Kidney (tissue), 14 donors: ENCODE results near the gene SEMA3E. TPM values are rescaled to one million over a fixed set of nuclear protein-coding genes. Genes with fewer than 3 reads are reported as not detected.

ENCODE experiments used
- DNase-seq, 5 donors: peaks; one replicate each; pipeline ENCODE4 v3.0.0-alpha.2; 2013 to 2020
- FAIRE-seq: peaks from 2 replicates; lab custom pipeline; 2012; peaks lifted over from hg19 to GRCh38; lab: Jason Lieb, UNC
- H3K27ac ChIP-seq, 2 donors: one replicate each; pipeline ENCODE4 v1.7.0; 2013; ENCODE audit warnings: low read depth in 2 of 2, low read length in 2 of 2, inconsistent platforms in 1 of 2
- H3K27me3 ChIP-seq: one replicate; pipeline ENCODE4 v1.7.1; 2013; ENCODE audit warnings: low read length, inconsistent platforms; ENCODE audit not compliant: control insufficient read depth, insufficient read depth
- H3K36me3 ChIP-seq, 3 donors: one replicate each; pipeline versions ENCODE4 v1.7.0 to v1.7.1; 2013; ENCODE audit warnings: low read length in 3 of 3, control low read depth in 1 of 3, inconsistent platforms in 1 of 3; ENCODE audit not compliant: insufficient read depth in 3 of 3, control insufficient read depth in 2 of 3
- H3K4me1 ChIP-seq, 3 donors: one replicate each; pipeline versions ENCODE4 v1.7.0 to v1.7.1; 2013; ENCODE audit warnings: low read length in 3 of 3, inconsistent platforms in 1 of 3, low read depth in 1 of 3; ENCODE audit not compliant: control insufficient read depth in 2 of 3, insufficient read depth in 2 of 3
- H3K4me3 ChIP-seq, 3 donors: one replicate each; pipeline versions ENCODE4 v1.7.0 to v1.8.1; 2013; ENCODE audit warnings: low read length in 3 of 3, control low read depth in 1 of 3, inconsistent platforms in 1 of 3
- H3K9ac ChIP-seq, 3 donors: one replicate each; pipeline versions ENCODE4 v1.7.0 to v1.7.1; 2013; ENCODE audit warnings: low read length in 3 of 3, control low read depth in 1 of 3, inconsistent platforms in 1 of 3
- H3K9me3 ChIP-seq, 3 donors: one replicate each; pipeline versions ENCODE4 v1.7.0 to v1.7.1; 2013; ENCODE audit warnings: low read length in 3 of 3, control low read depth in 1 of 3, inconsistent platforms in 1 of 3; ENCODE audit not compliant: control insufficient read depth in 2 of 3, insufficient read depth in 1 of 3
- CTCF ChIP-seq: IDR thresholded peaks from 3 replicates; pipeline ENCODE4 v1.5.1; 2012; ENCODE audit warnings: mild to moderate bottlenecking, moderate library complexity, borderline replicate concordance; ENCODE audit not compliant: insufficient read depth; ENCODE audit errors: extremely low read depth
- intact Hi-C: fragments of 100-400 bp; cut with DNase I; formaldehyde crosslinking; loops from one replicate; pipeline ENCODE4 v1.11.1; 2022
- polyA plus RNA-seq: library from polyadenylated mRNA; stranded (reverse); fragments of 350-450 nt; fragmentation: Illumina TruSeq; extraction: RNeasy Lipid Tissue Mini Kit (QIAGEN cat#74804); gene quantifications from one replicate; pipeline ENCODE4 v1.2.3, GENCODE V29; 2014; ENCODE audit warnings: low read depth, low replicate concordance; ENCODE audit not compliant: insufficient read depth
- total RNA-seq: library from RNA; stranded (reverse); fragmentation: NEBNext Ultra II Directional; extraction: Animal tissue kit (Norgen Biotek cat#: 25700); gene quantifications from one replicate; pipeline ENCODE4 v1.2.1, GENCODE V29; 2021
- donor health status: control.
- donor health status: control.
- donor health status: control.
- donor health status: control.
- donor health status: control.
- donor health status: DM: yes; HTN: yes; CAD: no.
- donor health status: Normal renal cell carcinoma (clear cell type).

Gene SEMA3E
- total and polyA plus RNA-seq, 2 donors from 2014 or later: 0.15 to 1.1 TPM

- DNase-seq: no peak
- Histone ChIP-seq H3K27me3 (no peaks in the 10 kb centered on the region), H3K27ac (no peak overlapping the region), H3K36me3 (no peaks in the 10 kb centered on the region), H3K4me3 (no peak overlapping the region), H3K4me1 (no peaks in the 10 kb centered on the region), H3K9ac (no peak overlapping the region), H3K9me3 (no peaks in the 10 kb centered on the region)
- no peak for FAIRE-seq
- TF ChIP-seq CTCF: no peak
- intact Hi-C loops: no loop called here
These were observed 219.4 kb downstream of the SEMA3E start for GRCh38 chr7:83429493-83429892.

- Histone ChIP-seq H3K9me3 (no peaks in the 10 kb centered on the region), H3K4me1 (no peaks in the 10 kb centered on the region), H3K9ac (no peak overlapping the region), H3K27me3 (no peaks in the 10 kb centered on the region), H3K4me3 (no peak overlapping the region), H3K27ac (no peak overlapping the region), H3K36me3 (no peaks in the 10 kb centered on the region)
- intact Hi-C loops: no loop called here
- no peak for TF ChIP-seq CTCF
- no peak for DNase-seq
- no peak for FAIRE-seq
These were observed 221.1 kb downstream of the SEMA3E start for GRCh38 chr7:83427884-83428283.

- Histone ChIP-seq H3K36me3 (no peaks in the 10 kb centered on the region), H3K27me3 (no peaks in the 10 kb centered on the region), H3K27ac (no peak overlapping the region), H3K9ac (no peak overlapping the region), H3K4me3 (no peak overlapping the region), H3K4me1 (no peaks in the 10 kb centered on the region), H3K9me3 (no peaks in the 10 kb centered on the region)
- no peak for TF ChIP-seq CTCF
- DNase-seq (no peak), FAIRE-seq (no peak)
- intact Hi-C loops: no loop called here
These were observed 222.6 kb downstream of the SEMA3E start for GRCh38 chr7:83426325-83426724.

- no peak for TF ChIP-seq CTCF
- no peak overlapping the region for H3K4me3 ChIP-seq
- no peaks in the 10 kb centered on the region for H3K27me3 ChIP-seq
- H3K36me3 ChIP-seq: no peaks in the 10 kb centered on the region
- H3K9me3 ChIP-seq: peaks cover 0 to 3% (median 0%) of the 10 kb centered on the region in 3 donors
- intact Hi-C loops: no loop called here
- FAIRE-seq: no peak
- no peak overlapping the region for H3K9ac ChIP-seq
- no peak overlapping the region for H3K27ac ChIP-seq
- no peaks in the 10 kb centered on the region for H3K4me1 ChIP-seq
- DNase-seq: no peak
These were observed 229.9 kb downstream of the SEMA3E start for GRCh38 chr7:83419013-83419412.
